ENCODE data around the gene C17orf113.
"Not testable (repeated sequence)": the region's sequence is repeated elsewhere in the genome, so short reads cannot be mapped to it uniquely, and the experiment has no call there.

Gene C17orf113

GRCh38 chr17:42016941-42017865 lies 33.2 kb downstream of the C17orf113 start, which contains the start of gene DNAJC7:
DNAJC7 (minus strand) TSS chr17:42017439; CDS start chr17:42017416, 23 bp downstream.
- DNase-seq (ENCODE audit: low read depth in 2 of 2) = peak; percentile 67 to 72

- DNase-seq (ENCODE audit: low read depth in 2 of 2) = no peak
These were observed 34.0 kb downstream of the C17orf113 start for GRCh38 chr17:42016411-42016831.

DNA sequence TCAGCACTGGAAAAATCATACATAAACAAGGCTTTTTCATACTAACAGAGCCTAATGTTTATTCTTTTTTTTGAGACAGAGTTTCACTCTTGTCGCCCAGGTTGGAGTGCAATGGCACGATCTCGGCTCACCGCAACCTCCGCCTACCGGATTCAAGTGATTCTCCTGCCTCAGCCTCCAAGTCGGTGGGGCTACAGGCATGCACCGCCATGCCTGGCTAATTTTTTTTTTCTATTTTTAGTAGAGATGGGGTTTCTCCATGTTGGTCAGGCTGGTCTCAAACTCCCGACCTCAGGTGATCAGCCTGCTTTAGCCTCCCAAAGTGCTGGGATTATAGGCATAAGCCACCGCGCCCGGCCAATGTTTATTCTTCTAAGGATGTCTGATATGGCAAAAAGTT lies 36.7 kb downstream of the C17orf113 start:
- not testable (repeated sequence) for DNase-seq (ENCODE audit: low read depth in 2 of 2)

DNA sequence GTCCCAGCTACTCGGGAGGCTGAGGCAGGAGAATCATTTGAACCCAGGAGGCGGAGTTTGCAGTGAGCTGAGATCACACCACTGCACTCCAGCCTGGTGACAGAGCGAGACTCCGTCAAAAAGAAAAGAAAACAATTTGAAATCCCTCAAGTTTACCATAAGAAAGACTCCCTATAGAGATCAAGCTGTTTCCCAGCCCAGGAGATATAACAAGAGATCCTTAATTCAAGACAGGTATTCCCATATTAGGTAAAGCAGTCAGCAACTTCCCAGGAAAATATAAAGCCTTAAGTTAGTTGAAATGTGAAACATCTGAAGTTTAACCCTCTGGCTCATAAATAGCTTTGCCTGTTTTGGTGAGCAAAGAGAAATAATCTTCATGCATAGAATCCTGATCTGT lies 38.0 kb downstream of the C17orf113 start:
- not testable (repeated sequence) for DNase-seq (ENCODE audit: low read depth in 2 of 2)

GRCh38 chr17:42010898-42011516 lies 39.4 kb downstream of the C17orf113 start:
- no peak for DNase-seq (ENCODE audit: low read depth in 2 of 2)

GRCh38 chr17:42010266-42010680 lies 40.1 kb downstream of the C17orf113 start:
- DNase-seq (ENCODE audit: low read depth in 2 of 2) = not testable (repeated sequence)

DNA sequence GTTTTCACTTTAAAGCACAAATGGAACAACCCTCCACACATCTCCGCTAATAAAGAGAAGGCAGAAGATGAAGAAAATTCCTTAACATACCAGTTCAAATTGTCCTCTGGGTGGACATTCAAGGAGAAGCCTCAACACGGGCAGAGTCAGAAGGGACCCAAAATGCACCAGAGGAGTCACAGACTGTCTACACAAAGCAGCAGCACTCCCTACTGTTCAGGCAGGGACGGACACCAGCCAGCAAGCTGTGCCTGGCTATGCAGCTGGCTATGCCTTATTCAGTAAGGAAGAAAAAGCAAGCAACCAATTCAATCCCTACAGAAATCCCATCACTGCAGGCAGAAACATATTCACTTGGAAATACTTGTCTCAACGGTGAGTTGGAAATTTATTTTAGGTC lies 41.2 kb downstream of the C17orf113 start:
- DNase-seq (ENCODE audit: low read depth in 2 of 2) = no peak

DNA sequence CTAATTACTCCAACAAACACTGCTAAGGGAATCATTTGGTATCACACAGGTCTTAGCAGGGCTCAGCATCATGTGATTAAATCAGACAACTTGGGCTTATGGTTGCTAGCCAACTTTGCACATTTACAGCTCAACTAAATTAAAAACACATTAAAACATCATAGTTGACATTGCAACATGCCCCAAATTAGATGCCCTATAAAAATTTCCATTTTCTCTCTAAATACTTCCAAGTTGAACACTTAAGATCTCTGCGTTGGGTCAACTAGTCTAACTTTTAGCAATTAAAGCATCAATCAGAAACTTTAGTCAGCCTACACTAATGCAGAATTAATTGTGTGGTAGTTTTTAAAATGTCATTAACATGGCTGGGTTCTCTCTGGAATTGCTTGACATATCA lies 45.2 kb downstream of the C17orf113 start:
- DNase-seq (ENCODE audit: low read depth in 2 of 2) = no peak

GRCh38 chr17:42002792-42003301 lies 47.6 kb downstream of the C17orf113 start:
- DNase-seq (ENCODE audit: low read depth in 2 of 2) = no peak

- DNase-seq (ENCODE audit: low read depth in 2 of 2) = no peak
These were observed 48.1 kb downstream of the C17orf113 start for GRCh38 chr17:42002175-42002791.

DNA sequence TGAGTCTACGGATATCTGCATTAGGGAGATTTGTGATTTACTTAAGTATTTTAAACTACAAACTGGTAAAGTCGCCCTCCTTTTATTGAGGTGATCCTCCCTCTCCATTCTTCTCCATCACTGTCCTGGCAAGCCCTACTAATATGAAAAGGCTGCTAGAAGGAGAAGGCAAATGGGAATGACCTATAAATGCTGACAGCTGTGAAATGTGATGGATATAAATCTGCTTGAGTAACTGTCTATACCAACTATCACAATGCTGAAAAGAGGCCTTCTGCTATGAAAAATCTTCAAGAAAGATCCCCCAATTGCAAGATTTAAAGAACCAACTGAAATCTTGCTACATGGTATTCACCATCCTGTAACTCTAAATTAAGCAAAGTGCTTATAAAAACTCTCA lies 48.7 kb downstream of the C17orf113 start:
- DNase-seq (ENCODE audit: low read depth in 2 of 2) = no peak

- no peak for DNase-seq (ENCODE audit: low read depth in 2 of 2)
These were observed 49.8 kb downstream of the C17orf113 start for GRCh38 chr17:42000413-42001133.

- no peak for DNase-seq (ENCODE audit: low read depth in 2 of 2)
These were observed 51.9 kb downstream of the C17orf113 start for GRCh38 chr17:41998497-41998896.

DNA sequence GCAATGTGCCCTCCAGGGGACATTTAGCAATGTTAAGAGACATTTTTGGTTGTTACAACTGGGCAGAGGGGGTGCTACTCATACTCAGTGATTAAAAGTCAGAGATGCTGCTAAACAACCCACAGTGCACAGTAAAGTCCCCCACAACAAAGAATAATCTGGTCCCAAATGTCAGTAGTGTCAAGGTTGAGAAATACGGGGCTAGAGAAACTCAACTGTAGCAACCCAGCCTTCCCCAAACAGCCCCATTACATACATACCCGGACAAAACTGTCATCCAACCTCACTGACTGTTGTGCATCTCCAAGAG lies 53.6 kb downstream of the C17orf113 start:
- no peak for DNase-seq (ENCODE audit: low read depth in 2 of 2)

DNA sequence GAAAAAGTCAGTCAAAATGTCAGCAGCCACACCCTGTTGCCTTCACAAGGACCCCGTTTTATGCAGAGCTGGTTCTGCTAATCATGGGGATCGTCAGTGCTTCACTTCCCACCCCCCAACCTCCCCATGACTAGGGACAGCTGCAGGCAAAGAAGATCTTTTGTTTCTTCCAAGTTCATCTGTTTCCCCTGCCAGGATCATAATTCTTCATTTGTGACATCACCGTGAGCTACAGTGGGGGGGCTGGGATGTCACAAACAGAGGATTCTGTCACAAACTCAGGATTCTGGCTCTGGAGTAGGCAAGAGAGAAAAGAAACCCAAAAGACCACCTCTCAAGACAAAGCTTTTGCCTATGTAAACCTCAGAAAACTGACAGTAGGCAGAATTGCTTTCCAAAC lies 57.8 kb downstream of the C17orf113 start:
- DNase-seq (ENCODE audit: low read depth in 2 of 2) = no peak

- DNase-seq (ENCODE audit: low read depth in 2 of 2) = no peak
These were observed 60.5 kb downstream of the C17orf113 start for GRCh38 chr17:41989702-41990419.

- no peak for DNase-seq (ENCODE audit: low read depth in 2 of 2)
These were observed 62.0 kb downstream of the C17orf113 start for GRCh38 chr17:41988418-41988817.

All from stimulated activated CD4-positive, alpha-beta T cell treated with anti-CD3 and anti-CD28 coated beads, Interleukin-1b, Interleukin-23, amount 100 ng/mL, for 1 hour (primary cell).